ENCODE measurements around the gene TNK1. TPM values are rescaled to one million over a fixed set of nuclear protein-coding genes. Genes with fewer than 3 reads are reported as not detected.

The TNK1 gene
- total RNA-seq, 1 experiment from 2014 or later, result 16.8 TPM

GRCh38 chr17:7403043-7403726, 22.3 kb downstream of the TNK1 start:
- H3K27ac ChIP-seq (ENCODE audit: low read depth, low read length), result peak overlapping the region; percentile 70
- ATAC-seq, result peak; percentile 6
- TF ChIP-seq SIN3A (IDR thresholded peaks at IDR 0.05; ENCODE audit: low read depth) (peak; percentile 71; the same call in 1 of the 2 replicates), ZBTB33 (IDR thresholded peaks at IDR 0.05; ENCODE audit: extremely low read depth, insufficient replicate concordance, low read length) (no peak), CEBPB (IDR thresholded peaks at IDR 0.05; ENCODE audit: low read depth) (no peak), MAX (IDR thresholded peaks at IDR 0.05) (no peak)
- H3K79me2 ChIP-seq (ENCODE audit: insufficient read depth, low read length), result peaks cover 8% of the 10 kb centered on the region
- H3K4me2 ChIP-seq (ENCODE audit: low read length), result peak overlapping the region; percentile 81
- no peaks in the 10 kb centered on the region for H3K27me3 ChIP-seq (ENCODE audit: insufficient read depth, low read length)
- intact Hi-C loops (cut with micrococcal nuclease), result no loop called here
- DNase-seq (ENCODE audit: low read depth, low spot score), result no peak
- H3K4me3 ChIP-seq (replicated peaks in 1 of 2; ENCODE audit: low read depth in 1 of 2, low read length in 2 of 2), result peak overlapping the region; percentile 61 to 83
- H3K4me1 ChIP-seq (ENCODE audit: control insufficient read depth in 1 of 2, insufficient read depth in 2 of 2, low read length in 2 of 2), result peaks cover 33 to 48% of the 10 kb centered on the region in 2 experiments
- H3K36me3 ChIP-seq (ENCODE audit: control insufficient read depth in 1 of 2, insufficient read depth in 2 of 2, low read length in 2 of 2), result no peaks in the 10 kb centered on the region
- CTCF ChIA-PET, result interaction anchor here (0.9 to 1.4 kb wide), 5 partner anchors 9 to 47 kb away, joined by 3 to 20 read pairs (median 5); partner anchors contain the start of genes PLSCR3, TMEM102 and TNK1
- no peak overlapping the region for H2AFZ ChIP-seq (ENCODE audit: low read depth, low read length, poor library complexity, severe bottlenecking)
- H3K9me2 ChIP-seq (ENCODE audit: insufficient read depth), result no peaks in the 10 kb centered on the region
- H3K9ac ChIP-seq (ENCODE audit: low read length), result peak overlapping the region; percentile 69
- no peaks in the 10 kb centered on the region for H3K9me3 ChIP-seq (ENCODE audit: control insufficient read depth in 1 of 2, insufficient read depth in 1 of 2, low read depth in 1 of 2, low read length in 2 of 2)
- RAD21 ChIA-PET (ENCODE audit: low non-redundant PET in 1 of 2, low total read pairs in 2 of 2, uncharacterized antibody in 2 of 2, unreplicated experiment in 2 of 2), result interaction anchor here in 1 of 2 experiments (0.5 to 1.3 kb wide), 3 partner anchors 47 to 74 kb away, joined by 3 to 4 read pairs (median 3); partner anchors contain the start of gene NEURL4
- no peaks in the 10 kb centered on the region for H4K20me1 ChIP-seq (ENCODE audit: insufficient read depth)
- POLR2A ChIA-PET, result interaction anchor here (0.6 to 2.3 kb wide), 21 partner anchors 9 to 742 kb away, joined by 3 to 33 read pairs (median 3); partner anchors contain the start of genes ACAP1, MPDU1, PLSCR3 and POLR2A
- TSS peak; percentile 88 for BruUV-seq (replicated peaks)

- H3K27me3 ChIP-seq (ENCODE audit: insufficient read depth, low read length), result no peaks in the 10 kb centered on the region
- no peaks in the 10 kb centered on the region for H3K9me3 ChIP-seq (ENCODE audit: control insufficient read depth in 1 of 2, insufficient read depth in 1 of 2, low read depth in 1 of 2, low read length in 2 of 2)
- peak; percentile 58 for ATAC-seq
- intact Hi-C loops (cut with micrococcal nuclease), result no loop called here
- H3K9ac ChIP-seq (ENCODE audit: low read length), result peak overlapping the region; percentile 69
- H3K4me3 ChIP-seq (replicated peaks in 1 of 2; ENCODE audit: low read depth in 1 of 2, low read length in 2 of 2), result peak overlapping the region; percentile 61 to 83
- H3K36me3 ChIP-seq (ENCODE audit: control insufficient read depth in 1 of 2, insufficient read depth in 2 of 2, low read length in 2 of 2), result no peaks in the 10 kb centered on the region
- H4K20me1 ChIP-seq (ENCODE audit: insufficient read depth), result no peaks in the 10 kb centered on the region
- RAD21 ChIA-PET (ENCODE audit: low non-redundant PET in 1 of 2, low total read pairs in 2 of 2, uncharacterized antibody in 2 of 2, unreplicated experiment in 2 of 2), result interaction anchor here (1.1 to 1.3 kb wide), 3 partner anchors 9 to 74 kb away, joined by 3 read pairs; partner anchors contain the start of genes NEURL4 (in 1 of the 2) and PLSCR3 (in 1 of the 2)
- POLR2A ChIA-PET, result interaction anchor here (0.6 to 2.3 kb wide), 30 partner anchors 9 to 742 kb away, joined by 3 to 33 read pairs (median 4); partner anchors contain the start of genes ACAP1, MPDU1, NAA38 and NEURL4
- peaks cover 8% of the 10 kb centered on the region for H3K79me2 ChIP-seq (ENCODE audit: insufficient read depth, low read length)
- peaks cover 33 to 48% of the 10 kb centered on the region in 2 experiments for H3K4me1 ChIP-seq (ENCODE audit: control insufficient read depth in 1 of 2, insufficient read depth in 2 of 2, low read length in 2 of 2)
- CTCF ChIA-PET, result interaction anchor here (0.6 to 1.4 kb wide), 9 partner anchors 10 to 438 kb away, joined by 3 to 20 read pairs (median 4); partner anchors contain the start of genes PLSCR3, TMEM102, TMEM95 and TNK1
- TF ChIP-seq ZFX (IDR thresholded peaks at IDR 0.05) (peak; percentile 28; the same call in 1 of the 2 replicates), ZNF274 (IDR thresholded peaks at IDR 0.05; ENCODE audit: low read depth, low read length) (no peak)
- H3K4me2 ChIP-seq (ENCODE audit: low read length), result peak overlapping the region; percentile 81
- no peak overlapping the region for H2AFZ ChIP-seq (ENCODE audit: low read depth, low read length, poor library complexity, severe bottlenecking)
- peak; percentile 62 for DNase-seq (ENCODE audit: low read depth, low spot score)
- H3K27ac ChIP-seq (ENCODE audit: low read depth, low read length), result peak overlapping the region; percentile 70
- no peaks in the 10 kb centered on the region for H3K9me2 ChIP-seq (ENCODE audit: insufficient read depth)
- BruUV-seq (replicated peaks), result no TSS peak
Observed at GRCh38 chr17:7403727-7403976, 22.8 kb downstream of the TNK1 start.

All from HCT116 (cell line).